Thyroid gland (tissue), 4 donors: ENCODE results near the gene TSPAN31. TPM values are rescaled to one million over a fixed set of nuclear protein-coding genes. Genes with fewer than 3 reads are reported as not detected.
A peak's percentile ranks its signal among the peaks of the same experiment; 100 is the strongest.

Experiments used
- DNase-seq, 2 donors: peaks; one replicate each; pipeline ENCODE4 v3.0.0-alpha.2; 2019
- H3K27ac ChIP-seq, 3 donors: fragments of 200-600 bp; sonication (generic); 1 replicate in 2 of 3; 2 replicates in 1 of 3; pipeline ENCODE4 v1.5.1; 2016 to 2019; ENCODE audit warnings: mild to moderate bottlenecking in 1 of 3, moderate library complexity in 1 of 3
- H3K27me3 ChIP-seq: fragments of 200-600 bp; sonication (generic); one replicate; pipeline ENCODE4 v1.5.1; 2019
- H3K36me3 ChIP-seq, 2 donors: fragments of 200-600 bp; sonication (generic); one replicate each; pipeline ENCODE4 v1.5.1; 2016 to 2019
- H3K4me1 ChIP-seq, 2 donors: fragments of 200-600 bp; sonication (generic); one replicate each; pipeline ENCODE4 v1.5.1; 2017 to 2019
- H3K4me3 ChIP-seq, 3 donors: fragments of 200-600 bp; sonication (generic); replicated peaks in 1 of 3; 1 replicate in 2 of 3; 2 replicates in 1 of 3; pipeline ENCODE4 v1.5.1; 2016; ENCODE audit warnings: mild to moderate bottlenecking in 1 of 3
- H3K9me3 ChIP-seq: fragments of 200-600 bp; sonication (generic); one replicate; pipeline ENCODE4 v1.5.1; 2017
- POLR2A ChIP-seq, 2 donors: fragments of 450-650 bp; IDR thresholded peaks; one replicate each; pipeline ENCODE4 v1.6.1; 2017; ENCODE audit warnings: antibody characterized with exemption in 2 of 2, mild to moderate bottlenecking in 2 of 2, moderate library complexity in 1 of 2
- whole genome bisulfite sequencing, 2 donors: methylation state at CpG; one replicate each; pipeline ENCODE4 v1.1.5; 2017; 5-methylcytosine and 5-hydroxymethylcytosine counted together
- intact Hi-C: fragments of 100-400 bp; cut with DNase I; formaldehyde crosslinking; loops from one replicate; pipeline ENCODE4 v1.15.1; 2023
- total RNA-seq, 4 donors: library from RNA; depleted of rRNA; stranded (reverse); fragments of >200 nt; gene quantifications; one replicate each; pipeline ENCODE4 v1.2.3, GENCODE V29; 2016
- TF ChIP-seq, protein P1 (sequence below), 6 experiments: fragments of 200-600 bp in 3 of 6; fragments of 450-650 bp in 3 of 6; sonication (generic) in 3 of 6; IDR thresholded peaks; one replicate each; pipeline ENCODE4 v1.5.1; 2016 to 2019; ENCODE audit warnings: antibody characterized with exemption in 6 of 6, mild to moderate bottlenecking in 2 of 6, inconsistent platforms in 1 of 6, moderate library complexity in 1 of 6

TSPAN31 gene
- total RNA-seq, 4 donors from 2014 or later = 110 to 166 (median 137) TPM

DNA sequence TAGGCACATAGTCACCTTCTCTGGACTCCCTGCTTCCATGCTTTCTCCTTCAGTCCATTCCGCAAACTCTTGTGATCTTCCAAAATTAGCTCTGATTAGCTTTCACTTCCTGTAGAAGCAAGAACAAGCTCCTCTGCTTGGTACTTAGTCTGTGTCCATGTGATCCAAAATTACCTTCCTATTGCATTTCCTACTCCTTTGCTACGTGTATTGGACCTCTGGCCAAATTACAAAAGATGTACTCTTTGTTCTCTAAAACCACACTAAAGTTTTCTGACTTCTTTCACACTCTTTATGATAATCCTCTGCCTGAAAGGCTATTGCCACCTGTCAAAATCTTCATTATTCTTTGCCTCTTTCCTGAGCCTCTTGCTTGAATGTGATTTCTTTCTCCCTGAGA lies 37.0 kb downstream of the TSPAN31 start:
- 82 to 83% methylated on average over 2 of the region's 2 CpGs for WGBS, 2 donors
- intact Hi-C loops = loop anchor here (5.0 kb wide), 1 partner anchor 116 kb away; no protein-coding TSS in a partner anchor
- peaks cover 0 to 8% of the 10 kb centered on the region in 2 donors for H3K36me3 ChIP-seq

DNA sequence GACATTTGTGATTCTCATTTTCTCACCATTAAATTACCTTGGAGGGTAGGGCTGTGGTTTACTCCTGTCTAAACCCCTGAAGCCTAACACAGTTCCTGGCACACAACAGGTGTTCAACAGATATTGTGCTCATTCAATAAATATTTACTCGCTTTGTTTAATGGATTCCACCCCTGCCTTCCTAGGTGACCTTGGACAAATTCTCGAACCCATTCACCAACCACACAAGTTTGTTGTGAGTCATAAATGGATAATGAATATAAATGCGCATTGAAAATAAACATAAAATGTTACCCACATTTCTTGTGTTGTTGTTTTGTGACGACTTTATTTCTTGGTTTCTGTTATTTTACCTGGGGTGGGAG lies 37.4 kb downstream of the TSPAN31 start:
- H3K27ac ChIP-seq = no peak overlapping the region

More for the DNA sequence above, 37.0 kb downstream of the TSPAN31 start:
- H3K27me3 ChIP-seq = no peaks in the 10 kb centered on the region
- no peaks in the 10 kb centered on the region for H3K9me3 ChIP-seq
- H3K27ac ChIP-seq = no peak overlapping the region
- no peak for DNase-seq
- peaks cover 11 to 37% of the 10 kb centered on the region in 2 donors for H3K4me1 ChIP-seq
- no peak overlapping the region for H3K4me3 ChIP-seq
- TF ChIP-seq POLR2A (IDR thresholded peaks at IDR 0.05) = no peak

DNA sequence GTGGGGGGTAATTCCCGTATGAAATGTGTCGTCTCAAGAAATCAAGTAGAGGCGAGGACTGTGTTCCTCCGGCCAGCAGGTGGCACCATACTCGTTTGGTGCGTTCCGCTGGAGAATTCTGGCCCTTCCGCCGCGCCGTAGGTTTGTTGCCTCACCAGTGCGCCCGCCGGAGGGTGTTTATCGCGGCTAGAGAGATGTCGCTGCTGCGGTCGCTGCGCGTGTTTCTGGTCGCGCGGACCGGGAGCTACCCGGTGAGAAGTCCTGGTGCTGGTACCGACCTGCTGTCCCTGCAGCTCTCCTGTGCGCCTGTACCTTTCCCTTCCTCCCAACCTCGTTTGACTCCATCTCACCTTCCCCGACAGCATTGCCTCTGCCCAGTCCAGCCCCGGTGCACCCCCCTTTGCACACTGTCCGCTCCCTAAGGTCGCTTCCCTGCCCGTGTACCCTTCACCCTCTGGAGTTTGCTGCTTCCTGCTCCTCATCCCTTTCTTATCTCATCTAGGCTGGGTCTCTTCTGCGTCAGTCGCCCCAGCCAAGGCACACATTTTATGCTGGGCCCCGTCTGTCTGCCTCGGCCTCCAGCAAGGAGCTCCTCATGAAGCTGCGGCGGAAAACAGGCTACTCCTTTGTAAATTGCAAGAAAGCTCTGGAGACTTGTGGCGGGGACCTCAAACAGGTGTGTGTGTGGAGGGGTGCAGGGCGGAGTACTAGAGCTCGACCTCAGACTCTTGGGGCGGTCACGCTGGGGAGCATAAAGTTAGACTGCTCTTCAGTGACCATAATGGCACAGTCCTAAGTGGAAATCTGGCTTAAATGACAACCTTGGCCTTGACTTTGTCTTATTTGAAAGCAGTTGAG lies 38.0 kb downstream of the TSPAN31 start, which contains the start of gene TSFM:
TSS of gene TSFM (plus strand) at position 180 of the 858 bp plus-strand sequence. CDS start at position 195, 15 bp downstream.
- Histone ChIP-seq H3K9me3 (no peaks in the 10 kb centered on the region), H3K4me3 (peak within 1 kb of the TSS; percentile 84 to 94 (median 93)), H3K36me3 (peaks cover 0 to 13% of the 10 kb centered on the region in 2 donors), H3K27ac (peak within 1 kb of the TSS in 1 of 3 donors; percentile 64), H3K4me1 (peaks cover 11 to 37% of the 10 kb centered on the region in 2 donors), H3K27me3 (no peaks in the 10 kb centered on the region)
- DNase-seq = peak; percentile 95 to 98
- intact Hi-C loops = loop anchor here (5.0 kb wide), 1 partner anchor 114 kb away; no protein-coding TSS in a partner anchor
- peak in 1 of 2 donors; percentile 47 for TF ChIP-seq POLR2A (IDR thresholded peaks at IDR 0.05)
- TF ChIP-seq, protein P1, sequence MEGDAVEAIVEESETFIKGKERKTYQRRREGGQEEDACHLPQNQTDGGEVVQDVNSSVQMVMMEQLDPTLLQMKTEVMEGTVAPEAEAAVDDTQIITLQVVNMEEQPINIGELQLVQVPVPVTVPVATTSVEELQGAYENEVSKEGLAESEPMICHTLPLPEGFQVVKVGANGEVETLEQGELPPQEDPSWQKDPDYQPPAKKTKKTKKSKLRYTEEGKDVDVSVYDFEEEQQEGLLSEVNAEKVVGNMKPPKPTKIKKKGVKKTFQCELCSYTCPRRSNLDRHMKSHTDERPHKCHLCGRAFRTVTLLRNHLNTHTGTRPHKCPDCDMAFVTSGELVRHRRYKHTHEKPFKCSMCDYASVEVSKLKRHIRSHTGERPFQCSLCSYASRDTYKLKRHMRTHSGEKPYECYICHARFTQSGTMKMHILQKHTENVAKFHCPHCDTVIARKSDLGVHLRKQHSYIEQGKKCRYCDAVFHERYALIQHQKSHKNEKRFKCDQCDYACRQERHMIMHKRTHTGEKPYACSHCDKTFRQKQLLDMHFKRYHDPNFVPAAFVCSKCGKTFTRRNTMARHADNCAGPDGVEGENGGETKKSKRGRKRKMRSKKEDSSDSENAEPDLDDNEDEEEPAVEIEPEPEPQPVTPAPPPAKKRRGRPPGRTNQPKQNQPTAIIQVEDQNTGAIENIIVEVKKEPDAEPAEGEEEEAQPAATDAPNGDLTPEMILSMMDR (IDR thresholded peaks at IDR 0.05) = peak; percentile 79 to 96 (median 92)
- 1 to 2% methylated on average over 42 to 45 of the region's 45 CpGs for WGBS, 2 donors

More for the DNA sequence above, 37.4 kb downstream of the TSPAN31 start:
- no peak for DNase-seq
- Histone ChIP-seq H3K36me3 (peaks cover 0 to 12% of the 10 kb centered on the region in 2 donors), H3K9me3 (no peaks in the 10 kb centered on the region), H3K4me1 (peaks cover 11 to 37% of the 10 kb centered on the region in 2 donors), H3K27me3 (no peaks in the 10 kb centered on the region), H3K4me3 (no peak overlapping the region)
- WGBS, 2 donors = 27 to 30% methylated on average over 4 of the region's 4 CpGs
- intact Hi-C loops = loop anchor here (5.0 kb wide), 1 partner anchor 115 kb away; no protein-coding TSS in a partner anchor
- TF ChIP-seq POLR2A (IDR thresholded peaks at IDR 0.05) = no peak
- TF ChIP-seq, protein P1 (IDR thresholded peaks at IDR 0.05) = no peak

DNA sequence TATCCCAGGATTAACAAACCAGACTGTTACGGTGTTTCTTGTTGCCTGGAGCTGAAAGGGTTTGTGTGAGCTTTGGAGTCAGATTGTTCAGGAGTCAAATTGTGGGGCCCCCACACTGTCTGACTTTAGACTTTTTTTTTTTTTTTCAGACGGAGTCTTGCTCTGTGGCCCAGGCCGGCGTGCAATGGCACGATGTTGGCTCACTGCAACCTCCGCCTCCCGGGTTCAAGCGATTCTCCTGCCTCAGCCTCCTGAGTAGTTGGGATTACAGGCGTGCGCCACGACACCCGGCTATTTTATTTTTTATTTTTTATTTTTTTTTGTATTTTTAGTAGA lies 38.6 kb downstream of the TSPAN31 start:
- WGBS, 2 donors = 82 to 85% methylated on average over 12 of the region's 12 CpGs
- H3K27ac ChIP-seq = no peak overlapping the region
- DNase-seq = no peak
- peaks cover 0 to 15% of the 10 kb centered on the region in 2 donors for H3K36me3 ChIP-seq
- H3K4me3 ChIP-seq = peak overlapping the region in 1 of 3 donors; percentile 93
- H3K9me3 ChIP-seq = no peaks in the 10 kb centered on the region
- TF ChIP-seq, protein P1 (IDR thresholded peaks at IDR 0.05) = no peak
- TF ChIP-seq POLR2A (IDR thresholded peaks at IDR 0.05) = no peak
- peaks cover 11 to 37% of the 10 kb centered on the region in 2 donors for H3K4me1 ChIP-seq
- H3K27me3 ChIP-seq = no peaks in the 10 kb centered on the region
- intact Hi-C loops = loop anchor here (5.0 kb wide), 1 partner anchor 114 kb away; no protein-coding TSS in a partner anchor

DNA sequence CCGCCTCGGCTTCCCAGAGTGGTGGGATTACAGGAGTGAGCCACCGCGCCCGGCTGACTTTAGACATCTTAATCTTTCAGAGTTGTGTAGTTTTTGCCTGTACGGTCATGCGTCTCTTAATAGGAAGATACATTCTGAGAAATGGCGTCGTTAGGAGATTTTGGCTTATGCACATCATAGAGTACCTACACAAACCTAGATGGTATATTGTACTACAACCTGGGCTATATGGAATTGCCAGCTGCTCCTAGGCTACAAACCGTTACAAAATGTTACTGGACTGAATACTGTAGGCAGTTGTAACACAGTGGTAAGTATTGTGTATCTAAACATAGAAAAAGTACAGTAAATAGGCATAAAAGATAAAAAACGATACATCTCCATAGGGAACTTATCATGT lies 39.0 kb downstream of the TSPAN31 start:
- intact Hi-C loops = loop anchor here (5.0 kb wide), 1 partner anchor 113 kb away; no protein-coding TSS in a partner anchor
- 92 to 95% methylated on average over 11 of the region's 11 CpGs for WGBS, 2 donors
- TF ChIP-seq, protein P1 (IDR thresholded peaks at IDR 0.05) = no peak
- TF ChIP-seq POLR2A (IDR thresholded peaks at IDR 0.05) = no peak
- Histone ChIP-seq H3K27ac (no peak overlapping the region), H3K27me3 (no peaks in the 10 kb centered on the region), H3K4me1 (peaks cover 11 to 34% of the 10 kb centered on the region in 2 donors), H3K4me3 (no peak overlapping the region), H3K9me3 (no peaks in the 10 kb centered on the region), H3K36me3 (peaks cover 0 to 15% of the 10 kb centered on the region in 2 donors)
- DNase-seq = no peak
